Mesenchymal stem cell (in vitro differentiated cells and primary cell): ENCODE measurements around the gene NUDC.
"Not testable (repeated sequence)": the region's sequence is repeated elsewhere in the genome, so short reads cannot be mapped to it uniquely, and the experiment has no call there.

Experiments
- DNase-seq: peaks from one replicate; pipeline ENCODE4 v3.0.0-alpha.2; 2013
- H2AFZ ChIP-seq: one replicate; pipeline ENCODE4 v1.6.1; 2013; ENCODE audit warnings: low read depth, mild to moderate bottlenecking, control low read depth, inconsistent platforms, low read length, moderate library complexity
- H2AK5ac ChIP-seq: 2 replicates; pipeline ENCODE4 v1.6.1; 2013; ENCODE audit warnings: low read length, moderate library complexity, mild to moderate bottlenecking, inconsistent platforms; ENCODE audit not compliant: severe bottlenecking
- H2BK120ac ChIP-seq: one replicate; pipeline ENCODE4 v1.6.1; 2013; ENCODE audit warnings: low read depth, mild to moderate bottlenecking, inconsistent platforms, low read length, moderate library complexity
- H2BK12ac ChIP-seq, 2 experiments: one replicate each; pipeline ENCODE4 v1.6.1; 2013; ENCODE audit warnings: inconsistent platforms in 2 of 2, low read length in 2 of 2, mild to moderate bottlenecking in 2 of 2, moderate library complexity in 2 of 2, control low read depth in 1 of 2
- H2BK15ac ChIP-seq: one replicate; pipeline ENCODE4 v1.6.1; 2013; ENCODE audit warnings: mild to moderate bottlenecking, low read depth, inconsistent platforms; ENCODE audit not compliant: poor library complexity, severe bottlenecking
- H2BK5ac ChIP-seq: 2 replicates; pipeline ENCODE4 v1.6.1; 2013; ENCODE audit warnings: low read depth, mild to moderate bottlenecking, low read length, control low read depth, inconsistent platforms; ENCODE audit not compliant: poor library complexity, severe bottlenecking
- H3K14ac ChIP-seq, 2 experiments: one replicate each; pipeline ENCODE4 v1.6.1; 2013; ENCODE audit warnings: inconsistent platforms in 2 of 2, low read length in 2 of 2, control low read depth in 1 of 2, mild to moderate bottlenecking in 1 of 2, moderate library complexity in 1 of 2
- H3K18ac ChIP-seq, 2 experiments: one replicate each; pipeline ENCODE4 v1.6.1; 2013; ENCODE audit warnings: inconsistent platforms in 2 of 2, low read length in 2 of 2, control low read depth in 1 of 2, low read depth in 1 of 2, mild to moderate bottlenecking in 1 of 2
- H3K23ac ChIP-seq, 2 experiments: one replicate each; pipeline ENCODE4 v1.6.1; 2013; ENCODE audit warnings: inconsistent platforms in 2 of 2, low read length in 2 of 2, mild to moderate bottlenecking in 2 of 2, moderate library complexity in 2 of 2, control low read depth in 1 of 2
- H3K27ac ChIP-seq: 2 replicates; pipeline ENCODE4 v1.5.1; 2013; ENCODE audit warnings: mild to moderate bottlenecking, moderate library complexity, low read length, control low read depth, inconsistent platforms; ENCODE audit not compliant: poor library complexity, severe bottlenecking
- H3K27me3 ChIP-seq, 2 experiments: 2 replicates each; pipeline versions ENCODE4 v1.6.1 to v1.7.0; 2013; ENCODE audit warnings: low read length in 2 of 2, mild to moderate bottlenecking in 2 of 2, moderate library complexity in 2 of 2, control low read depth in 1 of 2, inconsistent platforms in 1 of 2; ENCODE audit not compliant: control insufficient read depth in 1 of 2, insufficient read depth in 1 of 2
- H3K36me3 ChIP-seq, 2 experiments: 2 replicates each; pipeline versions ENCODE4 v1.6.1 to v1.7.0; 2013; ENCODE audit warnings: low read length in 2 of 2, control low read depth in 1 of 2, inconsistent platforms in 1 of 2, low read depth in 1 of 2, mild to moderate bottlenecking in 1 of 2; ENCODE audit not compliant: insufficient read depth in 2 of 2, control insufficient read depth in 1 of 2
- H3K4ac ChIP-seq, 2 experiments: one replicate each; pipeline ENCODE4 v1.6.1; 2013; ENCODE audit warnings: inconsistent platforms in 2 of 2, low read length in 2 of 2, mild to moderate bottlenecking in 2 of 2, moderate library complexity in 2 of 2, control low read depth in 1 of 2, low read depth in 1 of 2
- H3K4me1 ChIP-seq: 2 replicates; pipeline ENCODE4 v1.6.1; 2013; ENCODE audit warnings: low read depth, low read length, control low read depth; ENCODE audit not compliant: control insufficient read depth, insufficient read depth
- H3K4me2 ChIP-seq: 2 replicates; pipeline ENCODE4 v1.6.1; 2013; ENCODE audit warnings: low read length, mild to moderate bottlenecking, inconsistent platforms; ENCODE audit not compliant: poor library complexity, severe bottlenecking
- H3K4me3 ChIP-seq, 2 experiments: 2 replicates each; pipeline versions ENCODE4 v1.5.1 to v1.7.0; 2013; ENCODE audit warnings: low read length in 2 of 2, mild to moderate bottlenecking in 2 of 2, control low read depth in 1 of 2, low read depth in 1 of 2; ENCODE audit not compliant: insufficient read depth in 1 of 2
- H3K79me1 ChIP-seq: replicated peaks from 2 replicates; pipeline ENCODE4 v1.6.1; 2013; ENCODE audit warnings: mild to moderate bottlenecking, control low read depth, low read length, inconsistent platforms; ENCODE audit not compliant: poor library complexity, severe bottlenecking
- H3K9ac ChIP-seq: 2 replicates; pipeline ENCODE4 v1.7.0; 2013; ENCODE audit warnings: mild to moderate bottlenecking, low read length, moderate library complexity
- H3K9me3 ChIP-seq: 2 replicates; pipeline ENCODE4 v1.7.0; 2013; ENCODE audit warnings: mild to moderate bottlenecking, low read length; ENCODE audit not compliant: control insufficient read depth
- H4K8ac ChIP-seq: one replicate; pipeline ENCODE4 v1.6.1; 2013; ENCODE audit warnings: inconsistent platforms, mild to moderate bottlenecking, low read length, moderate library complexity
- H4K91ac ChIP-seq: one replicate; pipeline ENCODE4 v1.6.1; 2013; ENCODE audit warnings: mild to moderate bottlenecking, low read length, inconsistent platforms
- WGBS: methylation state at CpG from one replicate; pipeline ENCODE4 v1.1.7; 2013; ENCODE audit warnings: mixed read lengths; 5-methylcytosine and 5-hydroxymethylcytosine counted together

The NUDC gene

GRCh38 chr1:26945728-26946127 lies 24.2 kb downstream of the NUDC start:
- Histone ChIP-seq H3K23ac (no peak overlapping the region), H3K4me3 (no peak overlapping the region), H2BK5ac (no peak overlapping the region), H4K8ac (peak overlapping the region; percentile 4), H3K9me3 (no peaks in the 10 kb centered on the region), H4K91ac (no peak overlapping the region), H3K27me3 (no peaks in the 10 kb centered on the region), H3K36me3 (peaks cover 59 to 62% of the 10 kb centered on the region in 2 experiments), H2BK120ac (no peak overlapping the region), H3K14ac (no peak overlapping the region), H3K9ac (no peak overlapping the region), H3K79me1 (peaks cover 22% of the 10 kb centered on the region), H2AK5ac (no peak overlapping the region), H2BK12ac (no peak overlapping the region), H3K4me1 (peaks cover 5% of the 10 kb centered on the region), H3K18ac (no peak overlapping the region), H3K4me2 (no peak overlapping the region), H3K27ac (no peak overlapping the region), H2AFZ (no peak overlapping the region), H2BK15ac (no peak overlapping the region), H3K4ac (no peak overlapping the region)
- no peak for DNase-seq
- WGBS, result 91% methylated on average over 8 of the region's 8 CpGs

- no peak overlapping the region for H4K8ac ChIP-seq
- no peak overlapping the region for H3K9ac ChIP-seq
- no peak overlapping the region for H2AK5ac ChIP-seq
- H3K36me3 ChIP-seq, result peaks cover 56 to 60% of the 10 kb centered on the region in 2 experiments
- 95% methylated on average over 4 of the region's 4 CpGs for WGBS
- H3K79me1 ChIP-seq, result peaks cover 20% of the 10 kb centered on the region
- H3K23ac ChIP-seq, result no peak overlapping the region
- no peak overlapping the region for H3K27ac ChIP-seq
- no peak overlapping the region for H4K91ac ChIP-seq
- no peak overlapping the region for H2BK15ac ChIP-seq
- no peak overlapping the region for H3K18ac ChIP-seq
- H3K4me2 ChIP-seq, result no peak overlapping the region
- H3K9me3 ChIP-seq, result no peaks in the 10 kb centered on the region
- no peaks in the 10 kb centered on the region for H3K27me3 ChIP-seq
- no peak for DNase-seq
- no peak overlapping the region for H3K4me3 ChIP-seq
- H3K4me1 ChIP-seq, result peaks cover 5% of the 10 kb centered on the region
- H2BK120ac ChIP-seq, result no peak overlapping the region
- no peak overlapping the region for H3K14ac ChIP-seq
- no peak overlapping the region for H3K4ac ChIP-seq
- H2AFZ ChIP-seq, result no peak overlapping the region
- no peak overlapping the region for H2BK12ac ChIP-seq
- no peak overlapping the region for H2BK5ac ChIP-seq
Measured at GRCh38 chr1:26946270-26946669, 24.7 kb downstream of the NUDC start.

- DNase-seq, H3K18ac ChIP-seq, H2BK15ac ChIP-seq, H3K9ac ChIP-seq, H3K23ac ChIP-seq, H2BK12ac ChIP-seq, H3K27me3 ChIP-seq, H4K8ac ChIP-seq, H3K27ac ChIP-seq, H3K4ac ChIP-seq, H2BK120ac ChIP-seq, H3K4me3 ChIP-seq, H3K14ac ChIP-seq, H3K4me1 ChIP-seq, H3K9me3 ChIP-seq, H3K4me2 ChIP-seq, H3K79me1 ChIP-seq, H2AK5ac ChIP-seq, H2AFZ ChIP-seq, H4K91ac ChIP-seq, H2BK5ac ChIP-seq: not testable (repeated sequence)
- WGBS, result 98% methylated on average over 16 of the region's 16 CpGs
- peaks cover 37 to 43% of the 10 kb centered on the region in 2 experiments for H3K36me3 ChIP-seq
Measured at GRCh38 chr1:26948725-26949057, 27.1 kb downstream of the NUDC start.

GRCh38 chr1:26949266-26949925 lies 27.9 kb downstream of the NUDC start:
- no peak overlapping the region for H2AK5ac ChIP-seq
- H3K36me3 ChIP-seq, result peaks cover 30 to 37% of the 10 kb centered on the region in 2 experiments
- H4K91ac ChIP-seq, result no peak overlapping the region
- no peak overlapping the region for H3K4me3 ChIP-seq
- H3K9me3 ChIP-seq, result no peaks in the 10 kb centered on the region
- H4K8ac ChIP-seq, result no peak overlapping the region
- no peak overlapping the region for H2BK5ac ChIP-seq
- H2BK120ac ChIP-seq, result no peak overlapping the region
- no peak overlapping the region for H3K4ac ChIP-seq
- peaks cover 5% of the 10 kb centered on the region for H3K4me1 ChIP-seq
- peaks cover 2% of the 10 kb centered on the region for H3K79me1 ChIP-seq
- no peak for DNase-seq
- H3K18ac ChIP-seq, result no peak overlapping the region
- WGBS, result 100% methylated on average over 1 of the region's 1 CpG
- H3K27me3 ChIP-seq, result no peaks in the 10 kb centered on the region
- H3K4me2 ChIP-seq, result no peak overlapping the region
- no peak overlapping the region for H2BK15ac ChIP-seq
- H2AFZ ChIP-seq, result no peak overlapping the region
- no peak overlapping the region for H2BK12ac ChIP-seq
- no peak overlapping the region for H3K23ac ChIP-seq
- H3K14ac ChIP-seq, result no peak overlapping the region
- no peak overlapping the region for H3K27ac ChIP-seq
- H3K9ac ChIP-seq, result no peak overlapping the region
